HG03378 (cell line): ENCODE data around the gene WDR37.

Experiments used
- ATAC-seq: cut with Tn5 transposase; IDR thresholded peaks from one replicate; pipeline ENCODE4 v1.9.1; 2021; ENCODE audit warnings: mild to moderate bottlenecking, moderate library complexity; ENCODE audit not compliant: unreplicated experiment

The WDR37 gene

GRCh38 chr10:1070919-1071318, 14.7 kb downstream of the WDR37 start:
- ATAC-seq, result no peak

DNA sequence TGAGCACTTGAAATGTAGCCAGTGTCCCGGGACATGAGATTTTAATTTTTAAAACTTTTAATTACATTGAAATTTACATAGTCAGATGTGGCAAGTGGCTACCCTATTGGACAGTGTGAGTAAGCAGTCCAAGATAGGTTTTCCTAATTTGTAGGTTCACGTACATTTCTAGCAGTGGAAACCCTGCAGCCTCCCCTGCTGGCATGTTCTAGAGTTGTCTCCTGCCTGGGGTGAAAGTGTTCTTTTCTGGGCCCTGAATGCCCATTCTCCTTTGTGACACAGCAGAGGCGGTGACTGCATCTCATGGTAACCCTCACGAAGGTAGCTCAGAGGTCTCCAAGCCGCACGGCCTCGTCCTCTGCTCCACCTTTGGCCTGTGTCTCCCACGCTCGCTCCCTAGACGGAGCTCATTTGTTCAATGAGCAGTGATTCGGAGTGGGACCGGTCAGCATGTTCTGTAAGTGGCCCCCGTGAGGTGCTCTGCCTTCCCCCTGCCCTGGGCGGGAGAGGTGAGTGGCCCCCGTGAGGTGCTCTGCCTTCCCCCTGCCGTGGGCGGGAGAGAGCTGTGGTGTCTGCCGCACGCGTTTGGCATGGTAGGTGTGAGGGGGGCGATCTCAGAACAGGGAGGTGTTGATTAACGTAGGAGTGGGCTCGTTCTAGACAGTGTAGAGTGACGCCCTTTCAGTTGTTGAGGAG, 18.0 kb downstream of the WDR37 start:
- ATAC-seq, result no peak

- no peak for ATAC-seq
Observed at GRCh38 chr10:1074748-1075308, 18.6 kb downstream of the WDR37 start.

DNA sequence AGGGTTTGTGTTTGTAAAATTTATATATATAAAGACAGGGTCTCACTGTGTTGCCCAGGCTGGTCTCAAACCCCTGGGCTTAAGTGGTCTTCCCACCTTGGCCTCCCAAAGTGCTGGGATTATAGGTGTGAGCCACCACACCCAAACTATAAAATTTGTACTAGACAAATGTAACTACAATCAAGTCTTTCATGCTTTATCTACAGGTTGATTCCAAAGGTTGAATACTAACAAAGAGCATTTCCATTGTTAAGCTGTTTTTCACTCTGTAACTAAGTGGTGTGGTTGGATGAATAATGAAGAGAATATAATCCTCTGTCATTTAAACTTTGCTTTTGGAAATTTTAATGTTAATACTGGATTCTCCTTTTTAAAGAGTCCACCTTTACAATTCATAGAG, 22.5 kb downstream of the WDR37 start:
- no peak for ATAC-seq

DNA sequence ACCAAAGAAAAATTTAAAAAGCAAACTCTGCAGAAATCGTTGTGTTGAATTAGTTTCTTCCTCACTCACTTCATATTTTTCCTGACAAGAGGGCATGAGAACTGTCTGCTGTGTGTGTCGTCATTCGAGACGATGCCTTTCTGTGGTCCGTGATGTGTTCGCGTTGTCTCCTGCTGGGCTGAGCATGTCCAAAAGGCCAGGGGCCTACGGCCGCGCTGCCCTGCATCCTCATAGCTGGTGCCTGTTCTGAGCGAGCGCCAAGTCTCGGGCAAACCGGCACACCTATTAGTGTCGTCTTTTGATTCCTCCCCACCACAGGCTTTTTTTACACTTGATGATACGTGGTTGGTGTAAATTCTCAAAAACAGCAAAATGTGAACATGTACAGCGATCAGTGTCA, 27.4 kb downstream of the WDR37 start:
- ATAC-seq, result no peak

- no peak for ATAC-seq
Observed at GRCh38 chr10:1084011-1084950, 28.1 kb downstream of the WDR37 start.

DNA sequence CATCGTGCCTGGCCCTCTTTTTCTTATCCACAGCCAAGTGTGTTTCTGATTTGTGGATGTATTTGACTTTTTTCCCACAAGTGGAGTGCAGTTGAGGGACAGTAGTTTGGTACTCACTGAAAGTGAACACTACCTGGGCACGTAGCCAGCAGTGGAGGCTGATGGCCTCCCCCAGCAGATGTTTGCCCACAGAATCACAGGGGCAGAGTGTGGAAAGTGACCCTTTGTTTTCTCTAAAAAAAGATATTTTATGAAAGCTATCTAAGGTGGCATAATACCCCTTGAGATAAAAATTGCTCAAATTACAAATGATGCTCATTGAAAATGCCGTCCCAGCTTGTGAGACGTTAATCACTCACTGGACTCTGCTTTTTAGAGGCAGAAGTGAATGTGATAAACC, 29.1 kb downstream of the WDR37 start:
- no peak for ATAC-seq

DNA sequence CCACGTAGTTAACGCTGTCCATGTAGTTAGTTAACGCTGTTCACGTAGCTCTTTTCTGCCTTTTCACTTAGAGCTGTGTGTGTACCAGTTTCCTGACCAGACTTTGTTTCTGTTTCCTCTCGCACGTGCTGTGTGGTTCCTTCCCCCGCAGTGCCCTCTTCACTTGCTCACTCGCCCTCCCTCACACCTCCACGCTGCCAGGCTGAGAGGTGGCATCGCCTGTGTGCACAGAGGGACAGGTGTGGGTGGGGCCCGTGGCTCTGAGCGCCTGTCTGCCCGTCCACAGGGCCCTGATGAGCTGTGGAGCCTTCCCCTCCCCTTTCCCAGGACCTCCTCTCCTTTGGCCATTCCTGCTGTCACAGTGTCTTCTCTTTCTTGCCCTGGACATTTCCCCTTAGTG, 30.6 kb downstream of the WDR37 start:
- ATAC-seq, result no peak

DNA sequence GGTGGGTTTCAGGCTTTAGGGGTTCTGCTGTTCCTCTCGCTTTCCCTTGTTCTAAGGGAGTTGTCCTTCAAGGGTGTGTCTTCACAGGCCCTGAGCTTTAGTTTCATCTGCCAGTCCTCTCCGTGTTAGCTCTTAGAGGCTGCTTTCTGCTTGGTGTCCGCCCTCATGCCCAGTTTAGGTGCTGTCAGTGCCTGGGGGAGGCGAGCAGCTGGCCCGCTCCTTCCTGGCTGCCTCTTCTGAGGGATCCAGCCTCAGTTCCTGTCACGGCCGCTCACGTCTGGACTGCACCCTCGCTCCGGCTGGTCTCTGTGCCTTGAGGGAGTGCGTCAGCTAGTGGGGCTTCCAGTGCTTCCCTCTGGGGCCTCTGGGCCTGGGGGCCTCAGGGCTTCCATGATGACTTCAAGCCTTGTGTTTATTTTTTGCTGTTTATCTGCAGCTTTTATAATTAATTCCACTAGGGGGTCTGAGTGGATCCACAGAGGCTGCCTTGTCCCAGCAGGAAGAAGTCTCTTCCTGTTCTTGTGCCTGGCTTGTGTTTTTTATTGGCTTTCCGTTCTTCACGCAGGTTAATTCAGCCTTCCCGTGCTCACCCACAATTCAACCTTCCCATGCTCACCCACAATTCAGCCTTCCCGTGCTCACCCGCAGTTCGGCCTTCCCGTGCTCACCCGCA, 33.0 kb downstream of the WDR37 start:
- ATAC-seq, result no peak

DNA sequence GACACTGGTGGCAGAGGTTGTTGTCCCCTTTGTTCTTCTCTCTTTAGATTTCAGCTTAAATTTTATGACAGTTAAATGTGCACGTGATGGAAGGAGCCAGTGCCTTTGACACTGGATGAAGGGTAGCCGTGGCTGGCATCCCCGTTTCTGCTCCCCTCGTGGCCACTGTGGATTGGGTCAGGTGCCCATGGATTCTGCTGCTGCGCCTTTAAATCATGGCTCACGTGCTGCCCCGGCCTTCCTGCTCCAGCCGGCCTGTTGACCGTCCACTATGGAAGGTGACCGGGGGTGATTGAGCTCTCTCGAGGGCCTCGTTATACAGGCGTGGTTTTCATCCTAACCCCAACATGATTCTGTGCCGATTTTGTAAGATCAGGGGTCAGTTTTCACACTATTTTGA, 34.5 kb downstream of the WDR37 start:
- no peak for ATAC-seq

DNA sequence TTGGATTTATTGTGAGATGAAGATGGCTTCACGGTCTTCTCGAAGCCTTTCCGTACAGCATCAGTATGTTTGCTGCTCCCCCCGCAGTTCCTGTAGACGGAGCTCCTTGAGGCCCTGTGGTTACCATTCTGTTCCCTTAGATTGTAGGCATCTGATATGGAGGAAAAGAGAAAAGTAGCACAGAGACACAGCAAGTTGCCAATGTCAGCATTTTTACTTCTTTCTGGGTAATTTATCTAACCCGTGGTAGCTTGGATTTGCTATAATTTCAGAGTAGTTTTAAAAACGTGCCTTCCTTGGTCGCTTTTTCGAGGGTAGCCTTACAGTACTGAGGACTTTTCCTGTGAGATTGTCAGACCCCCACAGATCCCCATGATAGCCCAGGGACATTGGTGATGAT, 37.5 kb downstream of the WDR37 start:
- ATAC-seq, result no peak

- ATAC-seq, result no peak
Observed at GRCh38 chr10:1094112-1095057, 38.2 kb downstream of the WDR37 start.

- ATAC-seq, result no peak
Observed at GRCh38 chr10:1095498-1095897, 39.3 kb downstream of the WDR37 start.

DNA sequence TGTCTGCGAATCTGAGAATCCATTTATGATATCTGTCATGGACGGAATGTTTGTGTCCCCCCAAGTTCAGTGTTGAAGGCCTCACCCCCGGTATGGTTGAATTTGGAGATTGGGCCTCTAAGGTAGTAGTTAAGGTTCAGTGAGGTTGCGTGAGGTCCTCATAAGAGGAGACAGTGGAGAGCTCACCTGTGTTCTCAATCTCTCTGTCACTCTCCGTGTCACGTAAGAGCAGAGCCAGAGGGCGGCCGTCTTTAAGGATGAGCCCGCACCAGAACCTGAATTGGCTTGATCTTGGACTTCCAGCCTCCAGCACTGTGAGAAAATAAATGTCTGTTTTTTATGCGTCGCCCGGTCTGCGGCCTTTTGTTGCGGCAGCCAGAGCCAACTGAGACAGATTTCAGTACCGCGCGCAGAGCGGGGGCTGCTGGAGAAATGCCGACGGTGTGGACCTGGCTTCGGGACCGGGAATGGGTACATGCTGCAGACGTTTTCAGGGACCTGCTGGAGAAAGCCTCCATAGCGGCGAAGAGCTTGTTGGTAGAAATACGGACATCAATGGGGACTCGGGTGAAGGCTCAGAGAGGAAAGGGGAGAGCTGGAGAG, 40.2 kb downstream of the WDR37 start:
- no peak for ATAC-seq

DNA sequence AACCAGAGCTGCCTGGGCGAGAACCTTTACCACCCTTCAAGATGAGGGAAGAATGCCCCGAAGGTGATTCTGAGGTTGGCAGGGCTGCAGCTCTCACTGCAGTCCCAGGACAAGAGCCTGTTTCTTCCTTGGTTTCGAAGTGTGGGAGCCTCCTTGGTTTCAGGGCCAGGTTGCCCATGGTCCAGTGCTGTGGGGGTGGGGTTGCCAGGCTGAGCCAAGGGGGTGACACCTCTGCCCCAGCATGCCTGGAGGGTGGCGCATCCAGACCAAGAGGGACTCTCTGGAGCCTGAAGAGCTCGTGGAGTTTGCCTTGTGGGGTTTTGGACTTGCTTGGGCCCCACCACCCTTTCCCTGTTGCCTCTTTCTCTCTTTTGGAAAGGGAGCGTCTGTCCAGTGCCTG, 41.3 kb downstream of the WDR37 start:
- no peak for ATAC-seq

DNA sequence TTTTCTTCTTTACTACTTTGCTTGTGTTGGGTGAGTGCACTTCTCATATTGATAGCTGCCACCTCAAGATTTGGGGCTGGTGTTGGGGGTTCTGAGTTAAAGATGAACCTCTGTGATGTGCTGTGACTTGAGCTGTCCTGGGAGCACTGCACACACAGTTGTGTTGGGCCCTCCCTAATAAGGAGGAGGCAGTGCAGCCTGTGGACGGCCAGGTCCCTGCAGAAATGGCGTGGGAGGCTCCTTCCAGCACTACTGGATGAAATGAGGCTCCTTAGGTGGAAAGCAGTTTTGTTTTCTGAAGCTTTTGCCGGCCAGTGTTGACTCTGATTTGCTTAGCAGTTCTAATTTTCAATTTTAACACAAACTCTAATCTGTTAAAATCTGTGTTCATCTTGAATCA, 44.0 kb downstream of the WDR37 start:
- ATAC-seq, result no peak

DNA sequence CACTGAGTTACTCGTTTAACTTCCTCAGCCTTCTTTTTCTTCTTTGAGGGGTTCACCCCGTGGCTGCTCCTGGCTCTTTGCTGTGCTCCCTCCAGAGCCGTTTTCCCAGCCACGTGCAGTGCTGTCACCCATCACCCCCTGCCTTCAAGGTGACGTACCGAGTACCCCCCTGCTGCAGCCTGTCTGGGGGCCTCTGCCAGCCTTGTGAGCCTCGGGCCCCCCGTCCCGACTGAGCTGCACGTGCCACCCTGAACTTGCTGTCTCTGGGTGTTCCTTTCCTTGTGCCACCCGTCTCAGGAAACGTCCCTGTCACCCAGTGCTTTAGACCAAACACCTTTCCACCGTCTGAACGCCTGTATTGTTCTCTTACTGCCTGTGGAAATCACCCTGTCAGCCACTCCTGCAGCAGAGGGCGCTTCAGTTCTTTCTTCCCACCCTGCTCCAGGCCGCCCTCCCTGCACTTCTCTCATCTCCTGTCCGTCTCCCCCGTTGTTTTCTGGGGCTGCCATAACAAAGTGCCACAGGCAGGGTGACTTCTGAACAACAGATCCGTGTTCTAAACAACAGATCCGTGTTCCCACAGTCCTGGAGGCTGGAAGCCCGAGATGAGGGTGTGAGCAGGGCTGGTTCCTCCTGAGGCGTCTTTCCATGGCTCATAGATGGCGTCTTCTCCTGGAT, 44.6 kb downstream of the WDR37 start:
- ATAC-seq, result no peak

DNA sequence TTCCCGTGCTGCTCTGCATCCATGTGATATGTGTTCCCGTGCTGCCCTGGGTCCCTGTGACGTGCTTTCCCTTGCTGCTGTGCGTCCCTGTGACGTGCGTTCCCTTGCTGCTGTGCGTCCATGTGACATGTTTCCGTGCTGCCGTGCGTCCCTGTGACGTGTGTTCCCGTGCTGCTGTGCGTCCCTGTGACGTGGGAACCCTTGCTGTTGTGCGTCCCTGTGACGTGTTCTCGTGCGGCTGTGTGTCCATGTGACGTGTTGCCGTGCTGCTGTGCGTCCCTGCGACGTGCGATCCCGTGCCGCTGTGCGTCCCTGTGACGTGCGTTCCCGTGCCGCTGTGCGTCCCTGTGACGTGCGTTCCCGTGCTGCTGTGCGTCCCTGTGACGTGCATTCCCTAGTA, 45.8 kb downstream of the WDR37 start:
- ATAC-seq, result no peak

DNA sequence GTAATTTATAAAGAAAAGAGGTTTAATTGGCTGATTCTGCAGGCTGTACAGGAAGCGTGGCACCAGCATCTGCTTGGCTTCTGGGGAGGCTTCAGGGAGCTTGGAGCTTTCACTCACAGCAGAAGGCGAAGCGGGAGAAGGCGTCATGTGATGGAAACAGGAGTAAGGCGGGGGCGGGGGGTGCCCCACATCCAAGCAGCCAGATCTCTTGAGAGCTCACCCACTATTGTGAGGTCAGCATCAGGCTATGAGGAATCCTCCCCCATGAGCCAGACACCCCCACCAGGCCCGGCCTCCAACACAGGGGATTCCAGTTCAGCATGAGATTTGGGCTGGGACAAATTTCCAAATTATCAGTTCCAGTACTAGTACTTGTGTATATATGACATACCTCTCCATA, 46.2 kb downstream of the WDR37 start:
- no peak for ATAC-seq
